T47D (cell line): ENCODE data around the gene RPS15.

ENCODE experiments used
- DNase-seq, 2 experiments: peaks; one replicate each; pipeline versions ENCODE4 v3.0.0 to v3.0.0-alpha.2; 2011 to 2012; ENCODE audit warnings: low read depth in 1 of 2, low spot score in 1 of 2
- JUND ChIP-seq: IDR thresholded peaks from 2 replicates; pipeline ENCODE4 v1.6.1; 2012; ENCODE audit warnings: low read depth
- in situ Hi-C: cut with HindIII; loops from 2 replicates; pipeline ENCODE4 v1.10.0; 2016; ENCODE audit warnings: low sequenced_read_pairs, low pct_unique_long_range_greater_than_20kb

The RPS15 gene

GRCh38 chr19:1396768-1397679 is 41.2 kb upstream of the RPS15 start:
- in situ Hi-C loops: no loop called here
- DNase-seq: no peak
- TF ChIP-seq JUND: no peak

GRCh38 chr19:1397838-1398237 is 40.4 kb upstream of the RPS15 start:
- TF ChIP-seq JUND: no peak
- in situ Hi-C loops: no loop called here
- no peak for DNase-seq

- TF ChIP-seq JUND: no peak
- DNase-seq: no peak
- in situ Hi-C loops: no loop called here
Observed at GRCh38 chr19:1399079-1399478, 39.1 kb upstream of the RPS15 start.

GRCh38 chr19:1399745-1400144 is 38.5 kb upstream of the RPS15 start:
- in situ Hi-C loops: no loop called here

GRCh38 chr19:1400281-1401137 is 37.7 kb upstream of the RPS15 start:
- peak in 1 of 2 experiments; percentile 64 for DNase-seq
- TF ChIP-seq JUND: no peak
- in situ Hi-C loops: no loop called here

More at GRCh38 chr19:1399745-1400144, 38.5 kb upstream of the RPS15 start:
- TF ChIP-seq JUND: no peak
- no peak for DNase-seq

GRCh38 chr19:1401138-1401888 is 36.9 kb upstream of the RPS15 start, which contains the start of gene GAMT:
TSS of gene GAMT (minus strand) at chr19:1401542. CDS start at chr19:1401476, 66 bp downstream.
- in situ Hi-C loops: no loop called here
- DNase-seq: peak; percentile 45 to 57
- no peak for TF ChIP-seq JUND

GRCh38 chr19:1401889-1402217 is 36.3 kb upstream of the RPS15 start:
- no peak for TF ChIP-seq JUND

GRCh38 chr19:1402411-1403070 is 35.7 kb upstream of the RPS15 start:
- in situ Hi-C loops: no loop called here
- DNase-seq: peak; percentile 87 to 98
- TF ChIP-seq JUND: no peak

More at GRCh38 chr19:1401889-1402217, 36.3 kb upstream of the RPS15 start:
- DNase-seq: no peak
- in situ Hi-C loops: no loop called here

GRCh38 chr19:1406774-1407527 is 31.2 kb upstream of the RPS15 start:
- DNase-seq: peak; percentile 81 to 98
- in situ Hi-C loops: no loop called here
- no peak for TF ChIP-seq JUND

GRCh38 chr19:1407528-1408299 is 30.5 kb upstream of the RPS15 start, which contains the start of gene DAZAP1:
TSS of gene DAZAP1 (plus strand) at chr19:1407586. CDS start at chr19:1407774, 188 bp downstream.
- no peak for TF ChIP-seq JUND
- in situ Hi-C loops: no loop called here
- DNase-seq: no peak
